CD4-positive, alpha-beta T cell treated with Interleukin-21 for 1 hour (primary cell): ENCODE results near the gene MORC3.
"Not testable (repeated sequence)": the region's sequence is repeated elsewhere in the genome, so short reads cannot be mapped to it uniquely, and the experiment has no call there.

Experiments
- DNase-seq: peaks from one replicate; pipeline ENCODE4 v3.0.0-alpha.2; 2020

The MORC3 gene, protein sequence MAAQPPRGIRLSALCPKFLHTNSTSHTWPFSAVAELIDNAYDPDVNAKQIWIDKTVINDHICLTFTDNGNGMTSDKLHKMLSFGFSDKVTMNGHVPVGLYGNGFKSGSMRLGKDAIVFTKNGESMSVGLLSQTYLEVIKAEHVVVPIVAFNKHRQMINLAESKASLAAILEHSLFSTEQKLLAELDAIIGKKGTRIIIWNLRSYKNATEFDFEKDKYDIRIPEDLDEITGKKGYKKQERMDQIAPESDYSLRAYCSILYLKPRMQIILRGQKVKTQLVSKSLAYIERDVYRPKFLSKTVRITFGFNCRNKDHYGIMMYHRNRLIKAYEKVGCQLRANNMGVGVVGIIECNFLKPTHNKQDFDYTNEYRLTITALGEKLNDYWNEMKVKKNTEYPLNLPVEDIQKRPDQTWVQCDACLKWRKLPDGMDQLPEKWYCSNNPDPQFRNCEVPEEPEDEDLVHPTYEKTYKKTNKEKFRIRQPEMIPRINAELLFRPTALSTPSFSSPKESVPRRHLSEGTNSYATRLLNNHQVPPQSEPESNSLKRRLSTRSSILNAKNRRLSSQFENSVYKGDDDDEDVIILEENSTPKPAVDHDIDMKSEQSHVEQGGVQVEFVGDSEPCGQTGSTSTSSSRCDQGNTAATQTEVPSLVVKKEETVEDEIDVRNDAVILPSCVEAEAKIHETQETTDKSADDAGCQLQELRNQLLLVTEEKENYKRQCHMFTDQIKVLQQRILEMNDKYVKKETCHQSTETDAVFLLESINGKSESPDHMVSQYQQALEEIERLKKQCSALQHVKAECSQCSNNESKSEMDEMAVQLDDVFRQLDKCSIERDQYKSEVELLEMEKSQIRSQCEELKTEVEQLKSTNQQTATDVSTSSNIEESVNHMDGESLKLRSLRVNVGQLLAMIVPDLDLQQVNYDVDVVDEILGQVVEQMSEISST

DNA sequence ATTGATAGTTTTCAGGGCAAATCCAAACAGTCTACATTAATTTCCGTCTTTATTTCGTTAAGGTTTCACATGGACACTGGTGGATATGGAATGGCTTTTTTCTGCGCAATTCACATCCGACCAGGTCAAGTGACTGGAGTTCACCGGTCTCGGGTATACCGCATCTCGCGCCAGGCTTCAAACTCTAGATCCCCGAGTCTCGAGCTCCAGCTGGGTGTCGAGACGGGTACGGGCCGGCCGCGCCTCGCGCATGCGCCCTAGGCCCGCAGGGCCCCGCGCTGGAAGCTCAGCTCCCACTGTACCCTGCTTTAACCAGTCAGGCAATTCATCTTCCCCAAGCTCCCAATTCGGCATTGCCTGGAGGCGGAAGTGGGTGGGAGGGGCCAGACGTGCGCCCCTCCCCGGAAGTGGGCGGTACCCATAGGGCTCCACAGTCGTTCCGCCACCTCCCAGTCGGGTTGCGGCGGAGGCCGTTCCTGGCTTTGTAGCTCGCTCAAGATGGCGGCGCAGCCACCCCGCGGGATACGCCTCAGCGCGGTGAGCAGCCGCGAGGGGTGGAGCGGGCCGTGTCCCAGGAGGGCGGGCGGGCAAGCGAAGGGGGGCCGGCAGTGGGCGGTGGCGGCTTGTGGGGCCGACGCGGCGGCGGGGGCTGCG is at the start of gene MORC3:
MORC3 (plus strand) TSS at position 431 of the 654 bp plus-strand sequence; CDS start at position 499, 68 bp downstream.
- peak; percentile 99 for DNase-seq

DNA sequence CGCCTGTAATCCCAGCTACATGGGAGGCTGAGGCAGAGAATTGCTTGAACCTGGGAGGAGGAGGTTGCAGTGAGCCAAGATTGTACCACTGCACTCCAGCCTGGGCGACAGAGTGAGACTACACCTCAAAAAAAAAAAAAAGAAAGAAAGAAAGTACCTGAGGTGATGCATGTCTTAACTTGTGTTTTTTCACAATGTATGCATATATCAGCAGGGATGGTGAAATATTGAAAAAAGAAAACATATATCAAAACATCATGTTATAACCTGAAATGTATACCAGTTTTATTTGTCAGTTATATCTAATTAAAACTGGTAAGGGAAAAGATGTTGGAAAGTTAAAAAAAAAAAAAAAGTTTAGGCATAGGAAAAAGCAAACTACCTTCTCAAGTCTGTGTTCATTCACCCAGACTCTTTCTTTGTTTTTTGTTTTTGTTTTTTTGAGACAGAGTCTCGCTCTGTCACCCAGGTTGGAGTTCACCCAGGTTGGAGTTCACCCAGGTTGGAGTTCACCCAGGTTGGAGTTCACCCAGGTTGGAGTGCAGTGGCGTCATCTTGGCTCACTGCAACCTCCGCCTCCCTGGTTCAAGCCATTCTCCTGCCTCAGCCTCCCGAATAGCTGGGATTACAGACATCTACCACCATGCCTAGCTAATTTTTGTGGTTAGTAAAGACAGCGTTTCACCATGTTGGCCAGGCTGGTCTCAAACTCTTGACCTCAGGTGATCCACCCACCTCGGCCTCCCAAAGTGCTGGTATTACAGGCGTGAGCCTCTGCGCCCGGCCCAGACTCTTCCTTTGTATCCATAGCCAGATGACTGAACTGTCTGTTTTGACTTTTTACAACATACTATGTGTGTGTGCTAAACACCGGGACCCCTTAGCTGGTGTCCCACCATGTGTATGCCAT is 49.0 kb upstream of the MORC3 start:
- DNase-seq = not testable (repeated sequence)

DNA sequence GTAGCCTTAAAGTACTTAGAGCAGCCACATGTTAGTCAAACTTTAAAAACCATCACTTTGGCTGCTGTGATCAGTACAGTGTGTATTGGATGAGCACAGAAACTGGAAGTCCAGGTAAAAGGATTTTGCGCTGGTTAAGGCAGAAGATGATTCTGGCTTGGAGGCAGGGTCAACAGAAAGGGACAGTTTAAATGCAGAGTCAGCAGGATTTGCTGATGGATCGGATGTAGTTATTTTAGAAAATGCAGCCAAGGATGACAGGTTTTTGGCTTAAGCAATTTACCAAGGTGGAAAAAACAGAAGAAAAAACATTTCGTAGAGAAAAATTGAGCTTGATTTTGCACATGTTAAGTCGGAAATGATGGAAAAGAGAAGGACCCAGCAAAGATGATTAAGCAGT is 45.9 kb upstream of the MORC3 start:
- DNase-seq = no peak

DNA sequence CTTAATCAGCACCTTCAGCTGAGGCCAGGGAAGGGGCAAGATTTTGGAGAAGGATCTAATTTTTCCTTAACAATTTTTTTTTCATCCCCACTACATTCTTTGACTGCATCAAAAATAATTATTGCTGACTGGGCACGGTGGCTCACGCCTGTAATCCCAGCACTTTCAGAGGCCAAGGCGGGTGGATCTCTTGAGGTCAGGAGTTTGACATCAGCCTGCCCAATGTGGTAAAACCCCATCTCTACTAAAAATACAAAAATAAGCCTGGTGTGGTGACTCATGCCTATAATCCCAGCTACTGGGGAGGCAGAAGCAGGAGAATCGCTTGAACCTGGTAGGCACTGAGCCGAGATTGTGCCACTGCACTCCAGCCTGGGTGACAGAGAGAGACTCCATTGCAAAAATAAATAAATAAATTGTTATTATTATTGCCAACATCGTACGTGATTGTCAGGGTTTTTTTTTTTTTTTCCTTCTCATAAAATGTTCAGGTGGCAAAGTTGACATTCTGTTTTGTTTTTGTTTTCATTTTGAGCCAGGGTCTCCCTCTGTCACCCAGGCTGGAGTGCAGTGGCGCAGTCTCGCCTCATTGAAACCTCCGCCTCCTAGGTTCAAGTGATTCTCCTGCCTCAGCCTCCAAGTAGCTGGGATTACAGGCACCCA is 37.3 kb upstream of the MORC3 start:
- DNase-seq = no peak

DNA sequence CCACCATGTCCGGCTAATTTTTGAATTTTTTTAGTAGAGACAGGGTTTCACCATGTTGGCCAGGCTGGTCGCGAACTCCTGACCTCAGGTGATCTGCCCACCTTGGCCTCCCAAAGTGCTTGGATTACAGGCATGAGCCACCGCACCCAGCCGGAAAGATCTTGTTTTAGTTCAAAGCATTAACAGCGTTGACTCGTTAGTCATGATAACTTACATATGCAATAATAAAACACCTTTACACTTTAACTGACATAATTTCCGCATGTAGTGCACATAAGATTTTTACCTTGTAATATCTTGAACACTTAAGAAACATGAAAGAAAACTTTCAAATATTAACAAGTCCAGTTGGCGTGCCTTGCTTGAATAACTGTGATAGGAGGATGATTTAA is 36.8 kb upstream of the MORC3 start:
- not testable (repeated sequence) for DNase-seq

DNA sequence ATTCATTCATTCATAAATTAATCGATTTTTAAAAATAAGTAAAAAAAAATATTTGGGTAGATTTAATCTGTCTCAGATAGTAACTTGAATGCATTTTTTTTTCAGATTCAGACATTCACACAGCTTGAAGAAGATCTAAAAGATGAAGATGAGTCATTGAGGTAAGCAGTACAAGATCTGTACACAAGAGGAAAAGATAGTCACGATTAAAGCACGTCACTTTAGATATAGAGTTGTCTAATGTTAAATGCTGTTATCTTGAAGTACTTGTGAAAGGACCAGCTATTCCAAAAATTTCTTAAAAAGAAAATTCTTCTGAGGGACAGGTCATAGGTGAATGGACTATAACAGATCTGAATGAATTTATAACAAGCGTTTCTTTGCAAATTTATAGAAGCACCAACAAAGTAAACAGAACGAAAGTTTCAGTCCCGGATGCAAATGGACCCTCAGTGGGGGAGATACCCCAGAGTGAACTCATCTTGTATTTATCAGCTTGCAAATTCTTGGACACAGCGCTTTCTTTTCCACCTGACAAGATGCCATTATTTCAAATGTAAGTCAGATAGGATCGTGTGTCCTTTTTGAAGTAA is 31.2 kb upstream of the MORC3 start:
- peak; percentile 47 for DNase-seq

- DNase-seq = no peak
Measured at GRCh38 chr21:36291509-36291908, 28.5 kb upstream of the MORC3 start.

DNA sequence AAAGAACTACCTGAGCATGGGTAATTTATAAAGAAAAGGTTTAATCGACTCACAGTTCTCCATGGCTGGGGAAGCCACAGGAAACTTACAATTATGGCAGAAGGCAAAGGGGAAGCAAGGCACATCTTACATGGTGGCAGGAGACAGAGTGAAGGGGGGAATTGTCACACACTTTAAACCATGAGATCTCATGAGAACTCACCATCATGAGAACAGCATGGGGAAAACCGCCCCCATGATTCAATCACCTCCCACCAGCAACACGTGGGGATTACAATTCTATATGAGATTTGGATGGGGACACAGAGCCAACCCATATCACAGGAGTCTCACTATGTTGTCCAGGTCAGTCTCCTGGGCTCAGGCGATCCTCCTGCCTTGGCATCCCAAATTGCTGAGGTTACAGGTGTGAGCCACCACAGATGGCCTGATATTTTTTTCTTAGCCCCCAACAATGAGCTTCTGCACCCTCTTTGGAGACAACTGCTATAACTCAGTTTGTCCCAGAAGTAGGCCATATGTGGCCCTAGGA is 22.5 kb upstream of the MORC3 start:
- no peak for DNase-seq

DNA sequence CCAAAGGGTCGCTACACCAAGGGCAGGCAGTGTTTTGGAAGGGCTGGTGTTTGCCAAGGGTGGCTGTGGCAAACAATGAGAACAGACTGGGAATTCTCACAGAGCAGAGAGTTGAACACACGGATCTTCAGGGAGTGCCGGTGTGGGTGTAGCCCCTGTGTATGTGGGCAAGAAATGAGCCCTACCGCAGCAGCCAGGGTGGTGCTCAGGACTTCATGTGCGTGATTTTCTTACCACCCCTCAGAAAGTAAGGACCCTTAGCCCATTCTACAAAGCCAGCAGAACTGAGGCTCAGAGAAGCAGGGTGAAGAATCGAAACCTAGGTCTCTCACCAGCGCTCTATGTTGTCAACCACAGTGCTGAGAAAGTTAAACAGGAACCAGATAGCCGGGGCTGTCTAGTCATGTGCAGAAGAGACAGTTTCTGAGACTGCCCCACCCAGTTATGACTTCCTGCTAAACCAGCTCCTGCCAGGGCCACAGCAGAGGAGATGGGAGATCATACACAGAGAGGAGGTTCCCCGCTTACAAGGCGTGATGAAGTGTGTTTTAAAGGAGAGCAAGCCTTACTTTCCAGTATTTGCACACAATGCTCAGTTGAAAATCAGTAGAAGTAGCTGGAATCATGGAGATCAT is 21.9 kb upstream of the MORC3 start:
- peak; percentile 83 for DNase-seq

DNA sequence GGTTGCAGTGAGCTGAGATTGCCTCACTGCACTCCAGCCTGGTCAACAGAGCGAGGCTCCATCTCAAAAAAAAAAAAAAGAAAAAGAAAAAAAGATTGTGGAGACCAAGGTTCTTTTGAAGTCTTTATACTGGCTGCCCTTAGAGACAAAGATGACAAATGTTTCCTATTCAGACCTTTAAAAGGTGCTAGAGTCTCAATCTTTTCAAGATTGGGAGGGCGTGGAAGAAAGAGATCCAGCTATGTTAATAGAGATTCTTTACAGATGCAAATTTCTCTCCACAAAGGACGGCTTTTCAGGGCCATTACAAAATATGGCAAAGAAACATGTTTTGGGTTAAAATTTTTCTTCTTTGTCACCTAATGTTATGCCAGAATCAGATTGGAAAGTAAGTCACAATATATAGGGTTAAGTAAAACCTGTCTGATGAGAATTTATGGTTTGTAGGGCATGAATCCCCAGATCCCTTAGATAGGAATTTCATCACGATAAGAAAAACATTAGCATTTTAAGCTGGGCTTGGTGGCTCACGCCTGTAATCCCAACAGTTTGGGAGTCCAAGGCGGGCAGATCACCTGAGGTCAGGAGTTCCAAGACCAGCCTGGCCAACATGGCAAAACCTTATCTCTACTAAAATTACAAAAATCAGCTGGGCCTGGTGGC is 13.0 kb upstream of the MORC3 start:
- DNase-seq = no peak

DNA sequence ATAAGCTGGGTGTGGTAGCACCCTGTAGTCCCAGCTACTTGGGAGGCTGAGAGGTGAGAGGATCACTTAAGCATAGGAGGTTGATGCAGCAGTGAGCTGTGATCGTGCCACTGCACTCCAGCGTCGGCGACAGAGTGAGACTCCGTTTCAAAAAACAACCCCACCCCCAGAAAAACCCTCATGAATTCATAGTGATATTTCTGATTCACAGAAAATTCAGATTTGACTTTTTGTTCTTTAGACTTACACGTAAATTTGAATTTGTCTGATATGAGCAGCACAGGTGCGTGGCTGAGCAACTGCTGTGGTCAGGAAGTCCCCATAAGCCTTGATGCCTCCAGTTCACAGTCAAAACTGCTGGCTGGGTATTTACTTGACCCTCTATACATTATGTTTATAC is 10.0 kb upstream of the MORC3 start:
- DNase-seq = peak; percentile 20

DNA sequence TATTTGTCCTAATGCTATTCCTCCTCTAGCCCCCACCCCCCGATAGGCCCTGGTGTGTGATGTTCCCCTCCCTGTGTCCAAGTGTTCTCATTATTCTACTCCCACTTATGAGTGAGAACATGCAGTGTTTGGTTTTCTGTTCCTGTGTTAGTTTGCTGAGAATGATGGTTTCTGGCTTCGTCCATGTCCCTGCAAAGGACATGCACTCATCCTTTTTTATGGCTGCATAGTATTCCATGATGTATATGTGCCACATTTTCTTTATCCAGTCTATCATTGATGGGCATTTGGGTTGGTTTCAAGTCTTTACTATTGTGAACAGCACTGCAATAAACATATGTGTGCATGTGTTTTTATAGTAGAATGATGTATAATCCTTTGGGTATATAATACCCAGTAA is 6.6 kb upstream of the MORC3 start:
- not testable (repeated sequence) for DNase-seq

DNA sequence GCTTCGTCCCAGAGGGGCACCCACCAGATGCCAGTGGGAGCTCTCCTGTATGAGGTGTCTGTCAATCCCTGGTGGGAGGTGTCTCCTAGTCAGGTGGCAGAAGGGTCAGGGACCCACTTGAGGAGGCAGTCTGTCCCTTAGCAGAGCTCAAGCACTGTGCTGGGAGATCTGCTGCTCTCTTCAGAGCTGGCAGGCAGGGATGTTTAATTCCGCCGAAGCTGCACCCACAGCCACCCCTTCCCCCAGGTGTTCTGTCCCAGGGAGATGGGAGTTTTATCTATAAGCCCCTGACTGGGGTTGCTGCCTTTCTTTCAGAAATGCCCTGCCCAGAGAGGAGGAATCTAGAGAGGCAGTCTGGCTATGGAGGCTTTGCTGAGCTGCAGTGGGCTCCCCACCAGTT is 4.0 kb upstream of the MORC3 start:
- DNase-seq = not testable (repeated sequence)

DNA sequence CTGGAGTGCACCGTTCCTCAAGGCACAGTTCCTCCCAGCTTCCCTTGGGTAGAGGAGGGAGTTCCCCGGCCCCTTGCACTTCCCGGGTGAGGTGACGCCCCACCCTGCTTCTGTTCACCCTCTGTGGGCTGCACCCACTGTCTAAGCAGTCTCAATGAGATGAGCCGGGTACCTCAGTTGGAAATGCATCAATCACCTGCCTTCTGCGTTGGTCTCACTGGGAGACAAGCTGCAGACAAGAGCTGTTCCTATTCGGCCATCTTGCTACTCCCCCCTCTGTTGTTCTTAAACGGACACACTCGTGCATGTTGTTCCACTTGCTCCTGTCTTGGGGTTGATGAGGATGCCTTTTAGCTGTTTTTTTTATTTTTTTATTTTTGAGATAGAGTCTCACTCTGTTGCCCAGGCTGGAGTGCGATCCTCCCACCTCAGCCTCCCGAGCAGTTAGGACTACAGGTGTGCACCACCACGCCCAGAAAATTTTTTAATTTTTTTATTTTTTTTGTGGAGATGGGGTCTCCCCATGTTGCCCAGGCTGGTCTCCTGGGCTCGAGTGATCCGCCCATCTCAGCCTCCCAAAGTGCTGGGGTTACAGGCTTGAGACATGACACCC is 3.0 kb upstream of the MORC3 start:
- DNase-seq = no peak

GRCh38 chr21:36319406-36319766 is 611 bp upstream of the MORC3 start:
- DNase-seq = not testable (repeated sequence)

GRCh38 chr21:36320421-36321324 is 676 bp downstream of the MORC3 start:
- peak; percentile 66 for DNase-seq

DNA sequence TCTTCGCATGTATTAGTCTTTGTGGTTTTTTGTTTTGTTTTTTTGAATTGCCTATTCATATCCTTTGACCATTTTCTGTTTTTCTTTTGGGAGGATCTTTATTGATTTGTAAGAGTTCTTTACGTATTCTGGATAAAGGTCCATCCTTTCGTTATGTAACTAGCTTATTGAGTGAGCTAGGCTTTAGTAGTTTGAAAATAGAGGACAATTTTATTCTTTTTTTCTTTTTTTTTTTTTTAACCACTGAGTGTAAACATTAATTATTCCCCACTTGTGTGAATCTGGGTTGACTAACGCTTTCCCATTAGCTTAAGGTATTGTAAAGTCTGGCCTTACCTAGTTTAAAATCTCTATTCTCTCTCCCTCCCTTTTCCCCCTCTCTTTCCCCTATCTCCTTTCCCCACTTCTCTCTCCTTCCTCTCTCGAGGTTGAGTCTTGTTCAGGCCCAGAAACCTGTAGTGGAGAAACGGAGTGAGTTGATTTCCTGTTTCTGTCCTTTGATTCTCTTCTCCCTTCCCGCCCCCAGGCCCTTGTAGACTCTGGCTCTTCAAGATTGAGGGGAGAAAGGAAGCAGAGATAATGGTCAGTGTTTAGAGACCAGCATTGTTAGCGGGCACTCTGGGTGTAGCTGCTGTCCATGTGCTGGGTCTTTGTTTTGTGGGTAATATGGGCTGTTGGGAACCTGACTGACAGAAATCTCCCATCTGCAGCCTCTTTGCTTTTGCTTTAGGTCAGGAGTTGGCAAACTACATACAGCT is 1.5 kb downstream of the MORC3 start:
- peak; percentile 22 for DNase-seq

DNA sequence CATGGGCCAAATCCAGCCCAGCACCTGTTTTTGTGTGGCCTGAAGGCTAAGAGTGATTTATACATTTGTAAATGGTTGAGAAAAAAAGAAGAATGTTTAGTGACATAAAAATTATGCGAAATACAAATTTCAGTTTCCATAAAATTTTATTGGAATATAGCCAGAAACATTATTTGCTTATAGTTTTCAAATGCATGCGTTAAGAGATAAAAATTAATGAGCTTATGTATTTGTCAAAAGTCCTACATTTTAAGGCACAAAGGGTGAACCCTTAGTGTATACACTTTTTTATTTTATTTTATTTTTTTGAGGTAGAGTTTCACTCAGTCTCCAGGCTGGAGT is 2.1 kb downstream of the MORC3 start:
- no peak for DNase-seq
